Measurements from ENCODE around the gene MYRFL. TPM values are rescaled to one million over a fixed set of nuclear protein-coding genes. Genes with fewer than 3 reads are reported as not detected.

MYRFL gene
- total and polyA plus RNA-seq, 9 donors: 0.21 to 0.94 (median 0.41) TPM

- H3K4me3 ChIP-seq (ENCODE audit: low read length): no peak overlapping the region
- WGBS (ENCODE audit: insufficient coverage): 57% methylated on average over 2 of the region's 2 CpGs
- H3K4me1 ChIP-seq (ENCODE audit: control insufficient read depth, insufficient read depth, low read length): peaks cover 18% of the 10 kb centered on the region
- peaks cover 6% of the 10 kb centered on the region for H3K9me3 ChIP-seq (replicated peaks; ENCODE audit: control insufficient read depth, low read depth, low read length)
- H3K36me3 ChIP-seq (ENCODE audit: control insufficient read depth, insufficient read depth, low read length): no peaks in the 10 kb centered on the region
- H3K27ac ChIP-seq (ENCODE audit: low read length): no peak overlapping the region
- no peaks in the 10 kb centered on the region for H3K27me3 ChIP-seq (ENCODE audit: control insufficient read depth, insufficient read depth, low read length)
- DNase-seq: no peak
These were observed 181.0 kb downstream of the MYRFL start for GRCh38 chr12:70005864-70006618.

- Histone ChIP-seq H3K9me3 (replicated peaks; ENCODE audit: control insufficient read depth, low read depth, low read length) (peaks cover 6% of the 10 kb centered on the region), H3K4me3 (ENCODE audit: low read length) (no peak overlapping the region), H3K36me3 (ENCODE audit: control insufficient read depth, insufficient read depth, low read length) (no peaks in the 10 kb centered on the region), H3K27me3 (ENCODE audit: control insufficient read depth, insufficient read depth, low read length) (no peaks in the 10 kb centered on the region), H3K27ac (ENCODE audit: low read length) (no peak overlapping the region), H3K4me1 (ENCODE audit: control insufficient read depth, insufficient read depth, low read length) (peaks cover 18% of the 10 kb centered on the region)
- no peak for DNase-seq
- 72% methylated on average over 2 of the region's 2 CpGs for WGBS (ENCODE audit: insufficient coverage)
These were observed 181.6 kb downstream of the MYRFL start for GRCh38 chr12:70006619-70006973.

GRCh38 chr12:70007687-70008086 is 182.7 kb downstream of the MYRFL start:
- Histone ChIP-seq H3K27ac (ENCODE audit: low read length) (no peak overlapping the region), H3K4me3 (ENCODE audit: low read length) (no peak overlapping the region), H3K9me3 (replicated peaks; ENCODE audit: control insufficient read depth, low read depth, low read length) (peaks cover 6% of the 10 kb centered on the region), H3K4me1 (ENCODE audit: control insufficient read depth, insufficient read depth, low read length) (peaks cover 12% of the 10 kb centered on the region), H3K27me3 (ENCODE audit: control insufficient read depth, insufficient read depth, low read length) (no peaks in the 10 kb centered on the region), H3K36me3 (ENCODE audit: control insufficient read depth, insufficient read depth, low read length) (no peaks in the 10 kb centered on the region)
- no CpG with 5 or more reads among the region's 2 CpGs for WGBS (ENCODE audit: insufficient coverage)
- DNase-seq: no peak

Other genes with a start within 250 kb of the MYRFL start
- gene CCT2, start 239.8 kb upstream of the MYRFL start, total RNA-seq: 191 TPM
- gene CCT2, start 239.8 kb upstream of the MYRFL start, polyA plus RNA-seq (ENCODE audit: insufficient read depth in 1 of 8, insufficient read length in 8 of 8, low replicate concordance in 1 of 8): 100 to 1,000 TPM; 165 to 196 (median 177) TPM
- not detected for gene LRRC10, start 214.3 kb upstream of the MYRFL start, total RNA-seq
- gene LRRC10, start 214.3 kb upstream of the MYRFL start, polyA plus RNA-seq (ENCODE audit: insufficient read depth in 1 of 8, insufficient read length in 8 of 8, low replicate concordance in 1 of 8): under 1 TPM in 2 of 8 donors, not detected in 6; 0.09 to 0.10 TPM
- gene BEST3, start 125.9 kb upstream of the MYRFL start, total RNA-seq: 41.7 TPM
- 10 to 100 TPM; 26.2 to 72.8 (median 45.5) TPM for gene BEST3, start 125.9 kb upstream of the MYRFL start, polyA plus RNA-seq (ENCODE audit: insufficient read depth in 1 of 8, insufficient read length in 8 of 8, low replicate concordance in 1 of 8)
- 9.8 TPM for gene RAB3IP, start 86.4 kb upstream of the MYRFL start, total RNA-seq
- gene RAB3IP, start 86.4 kb upstream of the MYRFL start, polyA plus RNA-seq (ENCODE audit: insufficient read depth in 1 of 8, insufficient read length in 8 of 8, low replicate concordance in 1 of 8): 10 to 100 TPM in 2 of 8 donors, 1 to 10 TPM in 6; 6.5 to 11.2 (median 8.5) TPM